ENCODE results near the gene C3orf70. TPM values are rescaled to one million over a fixed set of nuclear protein-coding genes. Genes with fewer than 3 reads are reported as not detected.

C3orf70 gene
- total RNA-seq, 5 donors from 2014 or later (not counting 1 experiment from before 2014, with no cell fraction given) = not detected

DNA sequence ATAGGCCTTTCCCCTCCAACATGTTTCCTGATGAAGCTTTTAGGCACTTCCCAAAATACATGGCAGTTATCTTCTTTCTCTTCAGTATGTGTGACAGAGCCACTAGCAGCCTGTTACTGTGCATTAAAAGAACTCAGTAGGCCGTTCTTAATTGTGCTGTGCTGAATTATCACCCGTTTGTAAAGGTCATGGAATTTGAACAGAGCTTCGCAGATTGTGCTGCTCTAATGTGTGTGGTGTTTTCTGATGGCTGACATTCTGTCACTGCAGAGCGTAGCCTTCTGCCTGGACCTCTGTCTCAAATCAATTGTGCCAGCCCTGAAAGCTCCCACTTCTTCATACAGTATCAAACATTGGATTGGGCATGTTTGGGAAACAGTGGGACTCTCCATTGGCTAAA, 111.3 kb downstream of the C3orf70 start:
- H3K4me3 Mint-ChIP-seq = no peak overlapping the region
- no peaks in the 10 kb centered on the region for H3K27me3 Mint-ChIP-seq
- ChIA-PET CTCF (no interaction called here), POLR2A (no interaction called here)
- H3K36me3 Mint-ChIP-seq = peaks cover 81% of the 10 kb centered on the region
- no peaks in the 10 kb centered on the region for H3K27me3 ChIP-seq (replicated peaks in 1 of 2; ENCODE audit: control insufficient read depth in 2 of 2, extremely low read depth in 1 of 2, insufficient read depth in 2 of 2, low read length in 1 of 2)
- no peaks in the 10 kb centered on the region for H3K4me1 ChIP-seq (ENCODE audit: control insufficient read depth in 1 of 2, extremely low read depth in 1 of 2, insufficient read depth in 2 of 2, low read length in 2 of 2)
- no peak overlapping the region for H3K4me3 ChIP-seq (ENCODE audit: control insufficient read depth in 1 of 2, extremely low read depth in 1 of 2, low read length in 1 of 2)
- H3K36me3 ChIP-seq (ENCODE audit: control insufficient read depth in 2 of 2, extremely low read depth in 1 of 2, insufficient read depth in 1 of 2, low read length in 1 of 2) = peaks cover 2 to 8% of the 10 kb centered on the region in 2 donors
- H3K9me3 ChIP-seq = no peaks in the 10 kb centered on the region
- peaks cover 0 to 14% (median 7%) of the 10 kb centered on the region in 3 donors for H3K9me3 Mint-ChIP-seq
- no peak for ATAC-seq (replicated peaks in 1 of 4)
- DNase-seq = no peak
- no peak overlapping the region for H3K27ac ChIP-seq (ENCODE audit: low read length)
- no peak overlapping the region for H3K27ac Mint-ChIP-seq
- WGBS (ENCODE audit: insufficient coverage) = 100% methylated on average over 2 of the region's 4 CpGs
- no peaks in the 10 kb centered on the region for H3K4me1 Mint-ChIP-seq

- Histone ChIP-seq H3K4me1 (ENCODE audit: control insufficient read depth in 1 of 2, extremely low read depth in 1 of 2, insufficient read depth in 2 of 2, low read length in 2 of 2) (no peaks in the 10 kb centered on the region), H3K36me3 (ENCODE audit: control insufficient read depth in 2 of 2, extremely low read depth in 1 of 2, insufficient read depth in 1 of 2, low read length in 1 of 2) (peaks cover 2 to 8% of the 10 kb centered on the region in 2 donors), H3K27ac (ENCODE audit: low read length) (no peak overlapping the region), H3K4me3 (ENCODE audit: control insufficient read depth in 1 of 2, extremely low read depth in 1 of 2, low read length in 1 of 2) (no peak overlapping the region), H3K9me3 (no peaks in the 10 kb centered on the region), H3K27me3 (replicated peaks in 1 of 2; ENCODE audit: control insufficient read depth in 2 of 2, extremely low read depth in 1 of 2, insufficient read depth in 2 of 2, low read length in 1 of 2) (no peaks in the 10 kb centered on the region)
- ATAC-seq (replicated peaks in 1 of 4) (no peak), DNase-seq (no peak)
- ChIA-PET CTCF (no interaction called here), POLR2A (no interaction called here)
- Mint-ChIP-seq H3K4me1 (no peaks in the 10 kb centered on the region), H3K9me3 (peaks cover 0 to 18% (median 12%) of the 10 kb centered on the region in 3 donors), H3K27ac (no peak overlapping the region), H3K36me3 (peaks cover 80% of the 10 kb centered on the region), H3K4me3 (no peak overlapping the region), H3K27me3 (no peaks in the 10 kb centered on the region)
- WGBS (ENCODE audit: insufficient coverage) = 100% methylated on average over 1 of the region's 1 CpG
Measured at GRCh38 chr3:185040425-185040824, 112.4 kb downstream of the C3orf70 start.

DNA sequence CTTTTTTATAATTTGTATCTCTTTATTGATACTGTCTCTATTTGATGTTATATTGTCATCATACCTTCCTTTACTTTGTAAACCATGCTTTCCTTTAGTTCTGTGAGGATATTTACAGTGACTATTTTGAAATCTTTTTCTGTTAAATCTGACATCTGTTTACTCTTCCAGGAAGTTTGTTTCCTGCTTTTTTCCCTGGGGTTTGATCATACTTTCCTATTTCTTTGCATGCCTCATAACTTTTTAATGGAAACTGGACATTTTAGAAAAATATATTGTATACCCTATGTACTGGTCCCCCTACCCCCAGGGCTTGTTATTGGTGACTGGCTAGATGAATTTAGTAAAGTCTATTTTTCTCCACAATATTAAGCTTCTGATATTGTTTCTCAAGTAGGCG, 115.1 kb downstream of the C3orf70 start:
- CTCF ChIA-PET = no interaction called here
- H3K4me1 ChIP-seq (ENCODE audit: control insufficient read depth in 1 of 2, extremely low read depth in 1 of 2, insufficient read depth in 2 of 2, low read length in 2 of 2) = no peaks in the 10 kb centered on the region
- no peak overlapping the region for H3K27ac ChIP-seq (ENCODE audit: low read length)
- no peak overlapping the region for H3K4me3 ChIP-seq (ENCODE audit: control insufficient read depth in 1 of 2, extremely low read depth in 1 of 2, low read length in 1 of 2)
- no peaks in the 10 kb centered on the region for H3K27me3 ChIP-seq (replicated peaks in 1 of 2; ENCODE audit: control insufficient read depth in 2 of 2, extremely low read depth in 1 of 2, insufficient read depth in 2 of 2, low read length in 1 of 2)
- H3K27me3 Mint-ChIP-seq = no peaks in the 10 kb centered on the region
- H3K36me3 ChIP-seq (ENCODE audit: control insufficient read depth in 2 of 2, extremely low read depth in 1 of 2, insufficient read depth in 1 of 2, low read length in 1 of 2) = peaks cover 2 to 4% of the 10 kb centered on the region in 2 donors
- DNase-seq (no peak), ATAC-seq (replicated peaks in 1 of 4) (no peak)
- H3K9me3 Mint-ChIP-seq = peaks cover 8 to 29% (median 27%) of the 10 kb centered on the region in 3 donors
- no peaks in the 10 kb centered on the region for H3K4me1 Mint-ChIP-seq
- WGBS (ENCODE audit: insufficient coverage) = no CpG with 5 or more reads among the region's 1 CpG
- peaks cover 83% of the 10 kb centered on the region for H3K36me3 Mint-ChIP-seq
- H3K9me3 ChIP-seq = peaks cover 2% of the 10 kb centered on the region
- POLR2A ChIA-PET = no interaction called here
- H3K27ac Mint-ChIP-seq = no peak overlapping the region
- H3K4me3 Mint-ChIP-seq = no peak overlapping the region

DNA sequence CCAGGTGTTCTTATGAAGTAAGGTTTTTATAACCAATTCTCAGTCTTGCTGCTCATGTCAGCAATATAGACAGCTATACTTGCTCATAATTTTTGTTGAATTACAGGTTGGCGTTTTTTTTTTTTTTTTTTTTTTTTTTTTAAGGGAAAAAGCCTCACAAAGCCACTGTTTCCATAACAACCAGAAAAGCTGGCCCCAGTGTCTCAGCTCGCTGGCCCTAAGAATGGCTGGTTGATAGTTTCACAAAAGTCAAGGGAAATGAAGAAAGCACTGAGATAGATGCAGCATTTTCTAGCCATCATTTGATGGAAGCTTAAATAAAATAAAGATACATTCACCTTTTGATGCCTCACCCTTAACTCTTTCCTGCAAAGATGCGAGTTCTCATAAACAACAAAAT, 121.9 kb downstream of the C3orf70 start:
- no CpG with 5 or more reads among the region's 3 CpGs for WGBS (ENCODE audit: insufficient coverage)
- Mint-ChIP-seq H3K9me3 (peaks cover 8 to 23% (median 19%) of the 10 kb centered on the region in 3 donors), H3K4me3 (no peak overlapping the region), H3K27me3 (no peaks in the 10 kb centered on the region), H3K4me1 (no peaks in the 10 kb centered on the region), H3K36me3 (peaks cover 73% of the 10 kb centered on the region), H3K27ac (no peak overlapping the region)
- Histone ChIP-seq H3K36me3 (ENCODE audit: control insufficient read depth in 2 of 2, extremely low read depth in 1 of 2, insufficient read depth in 1 of 2, low read length in 1 of 2) (peaks cover 5 to 35% of the 10 kb centered on the region in 2 donors), H3K27ac (ENCODE audit: low read length) (no peak overlapping the region), H3K27me3 (replicated peaks in 1 of 2; ENCODE audit: control insufficient read depth in 2 of 2, extremely low read depth in 1 of 2, insufficient read depth in 2 of 2, low read length in 1 of 2) (no peaks in the 10 kb centered on the region), H3K4me1 (ENCODE audit: control insufficient read depth in 1 of 2, extremely low read depth in 1 of 2, insufficient read depth in 2 of 2, low read length in 2 of 2) (no peaks in the 10 kb centered on the region), H3K9me3 (peaks cover 2% of the 10 kb centered on the region), H3K4me3 (ENCODE audit: control insufficient read depth in 1 of 2, extremely low read depth in 1 of 2, low read length in 1 of 2) (no peak overlapping the region)
- ATAC-seq (replicated peaks in 1 of 4) = no peak
- ChIA-PET CTCF (interaction anchor here in 1 of 2 donors (0.6 to 0.7 kb wide), 2 partner anchors 179 to 188 kb away, joined by 3 to 5 read pairs; no protein-coding TSS in a partner anchor), POLR2A (no interaction called here)
- no peak for DNase-seq

DNA sequence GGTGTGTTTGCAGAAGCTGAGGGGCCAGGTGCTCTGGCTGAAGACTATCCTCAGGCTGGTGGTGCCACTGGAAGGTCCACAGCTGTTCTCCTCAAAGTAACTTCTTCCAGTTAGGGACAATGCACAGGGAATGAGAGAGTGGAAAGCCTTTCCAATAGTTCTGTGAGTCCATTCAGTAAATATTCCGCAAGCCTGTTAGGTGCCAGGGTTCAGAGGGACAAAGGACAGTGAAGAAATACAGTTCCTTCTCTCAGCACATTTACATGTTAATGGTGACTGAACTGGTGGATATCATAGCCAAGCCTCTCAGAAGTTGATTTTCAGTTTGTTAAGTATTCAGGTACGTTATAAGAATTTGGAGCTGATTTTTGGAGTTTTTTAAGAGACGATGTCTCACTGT, 122.5 kb downstream of the C3orf70 start:
- peaks cover 5 to 37% of the 10 kb centered on the region in 2 donors for H3K36me3 ChIP-seq (ENCODE audit: control insufficient read depth in 2 of 2, extremely low read depth in 1 of 2, insufficient read depth in 1 of 2, low read length in 1 of 2)
- H3K27ac Mint-ChIP-seq = no peak overlapping the region
- CTCF ChIA-PET = interaction anchor here in 1 of 2 donors (0.7 kb wide), 1 partner anchor 178 kb away, joined by 5 read pairs; no protein-coding TSS in a partner anchor
- 100% methylated on average over 2 of the region's 3 CpGs for WGBS (ENCODE audit: insufficient coverage)
- H3K36me3 Mint-ChIP-seq = peaks cover 73% of the 10 kb centered on the region
- H3K9me3 Mint-ChIP-seq = peaks cover 8 to 18% (median 14%) of the 10 kb centered on the region in 3 donors
- DNase-seq = no peak
- H3K4me3 ChIP-seq (ENCODE audit: control insufficient read depth in 1 of 2, extremely low read depth in 1 of 2, low read length in 1 of 2) = no peak overlapping the region
- no peak overlapping the region for H3K27ac ChIP-seq (ENCODE audit: low read length)
- peaks cover 2% of the 10 kb centered on the region for H3K9me3 ChIP-seq
- POLR2A ChIA-PET = no interaction called here
- H3K4me3 Mint-ChIP-seq = no peak overlapping the region
- H3K27me3 ChIP-seq (replicated peaks in 1 of 2; ENCODE audit: control insufficient read depth in 2 of 2, extremely low read depth in 1 of 2, insufficient read depth in 2 of 2, low read length in 1 of 2) = no peaks in the 10 kb centered on the region
- H3K4me1 Mint-ChIP-seq = no peaks in the 10 kb centered on the region
- no peaks in the 10 kb centered on the region for H3K4me1 ChIP-seq (ENCODE audit: control insufficient read depth in 1 of 2, extremely low read depth in 1 of 2, insufficient read depth in 2 of 2, low read length in 2 of 2)
- no peaks in the 10 kb centered on the region for H3K27me3 Mint-ChIP-seq
- ATAC-seq (replicated peaks in 1 of 4) = no peak

- Mint-ChIP-seq H3K36me3 (peaks cover 73% of the 10 kb centered on the region), H3K4me1 (no peaks in the 10 kb centered on the region), H3K27ac (no peak overlapping the region), H3K27me3 (no peaks in the 10 kb centered on the region), H3K4me3 (no peak overlapping the region), H3K9me3 (peaks cover 0 to 7% (median 4%) of the 10 kb centered on the region in 3 donors)
- H3K4me3 ChIP-seq (ENCODE audit: control insufficient read depth in 1 of 2, extremely low read depth in 1 of 2, low read length in 1 of 2) = no peak overlapping the region
- 100% methylated on average over 1 of the region's 1 CpG for WGBS (ENCODE audit: insufficient coverage)
- H3K4me1 ChIP-seq (ENCODE audit: control insufficient read depth in 1 of 2, extremely low read depth in 1 of 2, insufficient read depth in 2 of 2, low read length in 2 of 2) = no peaks in the 10 kb centered on the region
- ATAC-seq (replicated peaks in 1 of 4) = no peak
- peaks cover 5 to 44% of the 10 kb centered on the region in 2 donors for H3K36me3 ChIP-seq (ENCODE audit: control insufficient read depth in 2 of 2, extremely low read depth in 1 of 2, insufficient read depth in 1 of 2, low read length in 1 of 2)
- no peak for DNase-seq
- no peaks in the 10 kb centered on the region for H3K9me3 ChIP-seq
- H3K27ac ChIP-seq (ENCODE audit: low read length) = no peak overlapping the region
- ChIA-PET CTCF (no interaction called here), POLR2A (no interaction called here)
- H3K27me3 ChIP-seq (replicated peaks in 1 of 2; ENCODE audit: control insufficient read depth in 2 of 2, extremely low read depth in 1 of 2, insufficient read depth in 2 of 2, low read length in 1 of 2) = no peaks in the 10 kb centered on the region
Measured at GRCh38 chr3:185029086-185029485, 123.8 kb downstream of the C3orf70 start.

DNA sequence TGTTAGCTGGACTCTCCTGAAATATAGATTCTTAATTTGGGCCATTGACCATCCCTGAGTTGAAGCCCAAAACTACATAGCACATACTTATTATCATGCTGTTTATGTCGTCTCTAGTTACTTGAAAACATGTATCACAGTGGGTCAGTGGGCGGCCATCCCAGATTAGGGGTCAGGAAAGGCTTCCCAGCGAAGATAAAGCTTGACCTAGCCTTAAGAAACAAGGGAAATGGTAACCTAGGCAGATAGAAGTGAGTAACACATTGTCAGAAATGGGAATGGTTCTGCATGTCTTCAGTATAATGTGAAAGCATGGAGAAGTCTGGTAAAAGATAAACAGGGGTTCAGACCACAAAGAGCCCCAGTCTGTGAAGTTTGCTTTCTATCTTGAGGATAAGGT, 124.7 kb downstream of the C3orf70 start:
- 100% methylated on average over 2 of the region's 3 CpGs for WGBS (ENCODE audit: insufficient coverage)
- no peak for DNase-seq
- Histone ChIP-seq H3K9me3 (no peaks in the 10 kb centered on the region), H3K27me3 (replicated peaks in 1 of 2; ENCODE audit: control insufficient read depth in 2 of 2, extremely low read depth in 1 of 2, insufficient read depth in 2 of 2, low read length in 1 of 2) (no peaks in the 10 kb centered on the region), H3K4me3 (ENCODE audit: control insufficient read depth in 1 of 2, extremely low read depth in 1 of 2, low read length in 1 of 2) (no peak overlapping the region), H3K27ac (ENCODE audit: low read length) (no peak overlapping the region), H3K4me1 (ENCODE audit: control insufficient read depth in 1 of 2, extremely low read depth in 1 of 2, insufficient read depth in 2 of 2, low read length in 2 of 2) (no peaks in the 10 kb centered on the region), H3K36me3 (ENCODE audit: control insufficient read depth in 2 of 2, extremely low read depth in 1 of 2, insufficient read depth in 1 of 2, low read length in 1 of 2) (peaks cover 3 to 44% of the 10 kb centered on the region in 2 donors)
- Mint-ChIP-seq H3K27me3 (no peaks in the 10 kb centered on the region), H3K36me3 (peaks cover 68% of the 10 kb centered on the region), H3K4me3 (no peak overlapping the region), H3K27ac (no peak overlapping the region), H3K9me3 (peaks cover 0 to 4% (median 3%) of the 10 kb centered on the region in 3 donors), H3K4me1 (no peaks in the 10 kb centered on the region)
- ATAC-seq (replicated peaks in 1 of 4) = no peak
- CTCF ChIA-PET = no interaction called here
- POLR2A ChIA-PET = no interaction called here
